OCI-LY3 (cell line): ENCODE results near the gene PLD1.

Experiments
- CTCF ChIP-seq: fragments of 200-600, 300-600 bp; sonication (generic); IDR thresholded peaks from 2 replicates; pipeline ENCODE4 v1.5.1; 2014; ENCODE audit warnings: antibody characterized with exemption, low read length, low read depth
- EZH2phosphoT487 ChIP-seq: fragments of 200-600 bp; shearing (Covaris generic); IDR thresholded peaks from 2 replicates; pipeline ENCODE4 v1.6.1; 2018; ENCODE audit warnings: antibody characterized with exemption, mixed run types, low read depth

- no peak for TF ChIP-seq CTCF
- no peak for TF ChIP-seq EZH2phosphoT487
Measured at GRCh38 chr3:171591070-171591469, 219.2 kb downstream of the PLD1 start.
